HG02884 (cell line): ENCODE results near the gene SERPINB1.

ENCODE experiments used
- ATAC-seq: cut with Tn5 transposase; IDR thresholded peaks from one replicate; pipeline ENCODE4 v1.9.1; 2021; ENCODE audit warnings: mild to moderate bottlenecking, moderate library complexity; ENCODE audit not compliant: unreplicated experiment

Gene SERPINB1

GRCh38 chr6:2795162-2795561 lies 46.5 kb downstream of the SERPINB1 start:
- no peak for ATAC-seq

GRCh38 chr6:2794171-2794730 lies 47.4 kb downstream of the SERPINB1 start:
- ATAC-seq = no peak

GRCh38 chr6:2793534-2794151 lies 48.0 kb downstream of the SERPINB1 start:
- ATAC-seq = no peak

- ATAC-seq = no peak
Observed at GRCh38 chr6:2792330-2793110, 49.1 kb downstream of the SERPINB1 start.

GRCh38 chr6:2791450-2791974 lies 50.2 kb downstream of the SERPINB1 start:
- ATAC-seq = no peak

- ATAC-seq = no peak
Observed at GRCh38 chr6:2790588-2791449, 50.8 kb downstream of the SERPINB1 start.

- no peak for ATAC-seq
Observed at GRCh38 chr6:2786269-2786668, 55.4 kb downstream of the SERPINB1 start.

GRCh38 chr6:2784930-2785329 lies 56.7 kb downstream of the SERPINB1 start:
- ATAC-seq = no peak

GRCh38 chr6:2784061-2784460 lies 57.6 kb downstream of the SERPINB1 start:
- no peak for ATAC-seq

GRCh38 chr6:2783188-2783963 lies 58.3 kb downstream of the SERPINB1 start:
- no peak for ATAC-seq

- no peak for ATAC-seq
Observed at GRCh38 chr6:2782825-2783187, 58.9 kb downstream of the SERPINB1 start.

GRCh38 chr6:2782356-2782708 lies 59.3 kb downstream of the SERPINB1 start:
- no peak for ATAC-seq
